Central memory CD8-positive, alpha-beta T cell (primary cell): ENCODE measurements around the gene AP5B1.

Source experiments
- ATAC-seq: fragments of 150-1000 bp; cut with Tn5 transposase; replicated peaks from 2 replicates; pipeline ENCODE4 v1.10.0; 2022; ENCODE audit warnings: mild to moderate bottlenecking, moderate FRiP score, moderate number of reproducible peaks; ENCODE audit not compliant: poor library complexity, severe bottlenecking; ENCODE audit errors: extremely low read depth
- DNase-seq, 2 donors: peaks; one replicate each; pipeline ENCODE4 v3.0.0; 2021; ENCODE audit warnings: low spot score in 2 of 2
- H3K27ac Mint-ChIP-seq: one replicate; pipeline ENCODE4 v1.8.0; 2022; ENCODE audit warnings: low read depth, mild to moderate bottlenecking, moderate library complexity, mixed read lengths
- H3K27me3 Mint-ChIP-seq: one replicate; pipeline ENCODE4 v1.8.0; 2022; ENCODE audit warnings: mixed read lengths
- H3K36me3 Mint-ChIP-seq: one replicate; pipeline ENCODE4 v1.8.0; 2022; ENCODE audit warnings: mild to moderate bottlenecking, moderate library complexity, mixed read lengths; ENCODE audit not compliant: insufficient read depth
- H3K4me1 Mint-ChIP-seq: one replicate; pipeline ENCODE4 v1.8.0; 2022; ENCODE audit warnings: mixed read lengths
- H3K4me3 Mint-ChIP-seq: one replicate; pipeline ENCODE4 v1.8.0; 2022; ENCODE audit warnings: mild to moderate bottlenecking, moderate library complexity, mixed read lengths
- H3K9me3 Mint-ChIP-seq: one replicate; pipeline ENCODE4 v1.8.0; 2022; ENCODE audit warnings: mixed read lengths

AP5B1 gene

GRCh38 chr11:65810046-65810868 lies 29.5 kb upstream of the AP5B1 start:
- DNase-seq: no peak
- H3K4me1 Mint-ChIP-seq: no peaks in the 10 kb centered on the region
- no peak overlapping the region for H3K27ac Mint-ChIP-seq
- H3K9me3 Mint-ChIP-seq: no peaks in the 10 kb centered on the region
- no peaks in the 10 kb centered on the region for H3K36me3 Mint-ChIP-seq
- H3K27me3 Mint-ChIP-seq: peaks cover 11% of the 10 kb centered on the region
- H3K4me3 Mint-ChIP-seq: no peak overlapping the region
- no peak for ATAC-seq

- Mint-ChIP-seq H3K9me3 (no peaks in the 10 kb centered on the region), H3K27me3 (peaks cover 13% of the 10 kb centered on the region), H3K4me3 (no peak overlapping the region), H3K36me3 (no peaks in the 10 kb centered on the region), H3K4me1 (no peaks in the 10 kb centered on the region), H3K27ac (no peak overlapping the region)
- DNase-seq: no peak
- no peak for ATAC-seq
Observed at GRCh38 chr11:65809496-65809895, 28.7 kb upstream of the AP5B1 start.

DNA sequence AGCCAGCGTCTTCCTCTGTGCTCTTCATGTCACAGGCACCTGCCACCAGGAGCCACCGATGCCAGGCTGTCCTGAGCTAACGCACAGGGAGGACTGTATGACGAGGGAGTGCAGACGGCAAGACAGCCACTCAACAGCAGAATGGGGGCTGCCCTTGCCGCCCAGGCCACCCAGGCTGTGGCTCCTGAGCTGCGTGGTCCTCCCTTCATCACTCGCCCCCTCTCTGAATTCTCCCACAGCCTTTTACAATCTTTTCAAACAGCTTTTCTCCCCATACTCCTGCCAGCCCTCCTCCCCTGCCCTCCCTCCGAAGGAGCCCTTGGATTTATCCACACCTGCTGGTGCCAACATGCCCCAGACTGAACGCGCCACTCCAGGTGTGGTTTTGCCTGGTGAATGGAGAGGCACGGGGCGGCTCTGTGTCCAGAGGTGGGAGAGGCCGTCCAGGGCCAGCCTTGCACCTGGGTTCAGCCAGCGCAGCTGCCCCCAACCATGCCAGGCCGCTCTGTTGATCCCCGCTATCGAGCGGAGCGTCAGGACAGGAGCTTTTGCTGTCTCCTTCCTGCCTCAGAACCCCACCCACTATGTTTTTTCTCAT lies 28.1 kb upstream of the AP5B1 start:
- H3K36me3 Mint-ChIP-seq: no peaks in the 10 kb centered on the region
- H3K27ac Mint-ChIP-seq: no peak overlapping the region
- no peaks in the 10 kb centered on the region for H3K9me3 Mint-ChIP-seq
- H3K4me3 Mint-ChIP-seq: no peak overlapping the region
- no peaks in the 10 kb centered on the region for H3K4me1 Mint-ChIP-seq
- ATAC-seq: no peak
- peaks cover 19% of the 10 kb centered on the region for H3K27me3 Mint-ChIP-seq
- DNase-seq: no peak

DNA sequence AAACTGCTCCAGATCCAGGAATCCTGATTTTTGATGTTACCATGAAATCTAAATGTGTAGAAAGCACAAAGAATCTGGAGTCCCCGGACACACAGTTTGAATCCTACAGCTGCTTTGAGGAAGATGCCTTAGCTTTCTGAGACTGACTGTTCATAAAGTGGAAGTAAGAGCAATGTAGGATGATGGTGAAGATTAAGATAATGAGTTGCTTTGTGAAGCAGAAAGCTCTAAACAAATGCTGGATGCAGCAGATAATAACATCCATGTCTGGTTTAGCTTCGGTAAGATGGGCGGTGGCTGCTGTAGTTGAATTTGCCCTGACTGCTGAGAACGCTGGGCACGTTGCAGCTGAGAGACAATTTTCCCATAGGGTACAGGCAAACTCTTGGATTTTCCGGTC lies 26.2 kb upstream of the AP5B1 start:
- no peak for ATAC-seq
- no peak for DNase-seq
- H3K27me3 Mint-ChIP-seq: peaks cover 38% of the 10 kb centered on the region
- no peak overlapping the region for H3K27ac Mint-ChIP-seq
- no peaks in the 10 kb centered on the region for H3K4me1 Mint-ChIP-seq
- H3K9me3 Mint-ChIP-seq: no peaks in the 10 kb centered on the region
- no peaks in the 10 kb centered on the region for H3K36me3 Mint-ChIP-seq
- H3K4me3 Mint-ChIP-seq: no peak overlapping the region

DNA sequence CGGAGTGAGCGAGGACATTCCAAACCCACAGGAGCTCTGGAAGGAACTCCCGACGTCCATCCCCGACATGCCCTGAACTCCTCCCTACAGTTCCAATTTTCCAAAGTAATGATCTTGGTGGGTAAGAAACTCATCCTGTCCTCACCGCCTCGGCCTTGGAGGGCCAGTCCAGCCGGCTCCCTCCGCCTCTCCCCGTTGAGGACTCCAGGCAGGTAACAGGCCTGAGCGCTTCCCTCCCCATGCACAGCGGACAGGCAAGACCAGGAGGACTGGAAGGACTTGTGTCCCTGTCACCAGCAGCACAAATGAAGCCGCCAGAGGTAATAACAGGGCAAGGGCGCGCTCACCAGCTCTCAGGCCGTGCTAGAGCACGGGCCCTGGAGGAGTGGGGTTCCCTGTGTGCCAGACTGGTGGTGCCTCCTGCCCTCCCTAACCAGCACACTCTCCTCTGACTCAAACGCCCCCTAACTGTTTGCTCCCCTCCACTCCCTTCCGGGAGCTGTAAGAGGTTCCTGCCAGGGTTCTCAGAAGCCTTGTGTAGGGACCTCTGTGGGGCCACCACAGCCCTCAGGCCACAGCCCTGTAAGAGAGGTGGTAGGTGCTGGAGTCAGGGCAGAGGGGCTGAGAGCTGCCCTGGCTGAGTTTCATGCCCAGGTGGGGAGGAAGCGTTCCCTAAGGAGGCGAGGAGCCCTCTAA lies 23.2 kb upstream of the AP5B1 start:
- Mint-ChIP-seq H3K4me1 (no peaks in the 10 kb centered on the region), H3K4me3 (no peak overlapping the region), H3K27ac (no peak overlapping the region), H3K27me3 (peaks cover 57% of the 10 kb centered on the region), H3K36me3 (no peaks in the 10 kb centered on the region), H3K9me3 (no peaks in the 10 kb centered on the region)
- DNase-seq (no peak), ATAC-seq (no peak)

DNA sequence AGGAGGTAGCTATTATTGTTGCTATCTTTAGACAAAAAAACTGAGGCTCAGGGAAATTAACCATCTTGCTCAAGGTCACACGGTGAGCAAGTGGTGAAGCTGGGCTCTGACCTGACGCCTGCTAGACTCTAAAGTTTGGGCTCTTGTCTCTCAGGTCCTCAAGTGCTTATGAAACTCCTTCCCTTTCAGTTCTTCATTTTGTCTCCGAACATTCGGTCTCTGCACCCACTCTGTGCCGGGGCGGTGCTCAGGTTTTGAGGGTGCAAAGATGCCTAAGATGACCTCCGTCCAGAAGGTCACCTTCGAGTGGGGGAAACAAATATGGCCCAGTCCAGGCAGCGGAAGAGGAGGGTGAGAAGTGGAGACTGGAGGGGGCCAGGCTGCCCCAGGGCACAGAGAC lies 22.1 kb upstream of the AP5B1 start:
- no peak for ATAC-seq
- H3K9me3 Mint-ChIP-seq: no peaks in the 10 kb centered on the region
- no peak overlapping the region for H3K27ac Mint-ChIP-seq
- no peaks in the 10 kb centered on the region for H3K36me3 Mint-ChIP-seq
- peaks cover 58% of the 10 kb centered on the region for H3K27me3 Mint-ChIP-seq
- no peak for DNase-seq
- H3K4me3 Mint-ChIP-seq: no peak overlapping the region
- no peaks in the 10 kb centered on the region for H3K4me1 Mint-ChIP-seq

DNA sequence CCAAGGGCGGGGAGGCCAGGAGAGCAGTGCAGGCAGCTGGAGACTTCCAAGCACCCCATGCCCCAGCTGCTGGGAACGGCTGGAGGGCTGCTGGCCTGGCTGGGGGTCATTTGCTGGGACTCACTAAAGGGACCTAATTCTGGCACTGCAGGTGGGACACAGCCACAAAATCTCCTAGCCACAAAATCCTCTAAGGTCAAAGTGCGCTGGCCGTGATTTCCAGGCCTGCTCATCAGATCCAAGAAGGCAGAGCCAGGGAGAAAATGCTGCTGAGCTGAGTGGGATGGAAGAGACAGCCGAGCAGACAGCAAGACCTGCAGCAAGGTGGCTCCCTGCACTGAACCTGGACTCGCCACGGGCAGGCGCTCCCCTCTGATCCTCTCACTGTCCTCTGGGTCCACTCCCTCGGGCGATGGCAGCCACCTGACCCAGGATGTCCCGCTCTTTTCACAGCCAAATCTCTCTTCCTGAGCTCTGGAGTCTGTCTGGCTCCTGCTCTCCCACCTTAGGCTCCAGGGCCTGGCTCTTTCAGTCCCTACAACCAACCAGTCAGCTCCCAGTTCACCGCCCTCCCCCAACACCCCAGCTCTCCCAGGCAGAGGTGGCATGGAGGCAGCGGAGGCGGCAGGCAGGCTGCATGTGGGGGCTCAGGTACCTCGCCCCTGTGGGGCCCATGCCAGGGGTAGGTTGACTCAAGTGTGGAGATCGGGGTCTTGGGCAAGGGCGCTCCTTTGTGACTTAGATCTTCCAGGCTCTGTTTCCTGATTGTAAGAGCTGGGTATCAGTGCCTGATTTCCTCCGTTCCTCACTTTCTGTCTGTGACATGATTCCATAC lies 20.6 kb upstream of the AP5B1 start:
- ATAC-seq: no peak
- no peaks in the 10 kb centered on the region for H3K36me3 Mint-ChIP-seq
- H3K9me3 Mint-ChIP-seq: no peaks in the 10 kb centered on the region

DNA sequence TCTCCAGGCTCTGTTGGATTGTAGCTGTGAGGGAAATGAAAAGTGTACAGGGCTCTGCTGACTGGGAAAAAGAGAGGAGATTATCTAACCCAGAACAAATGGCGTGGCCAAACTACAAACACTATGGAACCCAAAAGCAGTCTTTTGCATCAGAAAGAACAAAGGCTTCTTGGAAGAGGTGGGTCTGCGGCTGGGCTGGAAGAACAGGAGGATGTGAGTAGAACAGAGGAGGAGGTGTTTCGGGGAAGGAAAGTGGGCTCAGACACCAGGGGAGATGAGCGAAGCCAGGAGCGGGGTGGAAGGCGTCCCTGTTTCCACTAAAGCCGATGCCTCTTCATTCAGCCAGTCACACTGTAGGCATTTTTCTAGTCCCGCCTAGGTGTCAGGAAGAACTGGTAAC lies 18.1 kb upstream of the AP5B1 start:
- Mint-ChIP-seq H3K36me3 (peaks cover 3% of the 10 kb centered on the region), H3K9me3 (no peaks in the 10 kb centered on the region), H3K27ac (no peak overlapping the region), H3K27me3 (peaks cover 72% of the 10 kb centered on the region), H3K4me3 (no peak overlapping the region), H3K4me1 (no peaks in the 10 kb centered on the region)
- no peak for ATAC-seq
- no peak for DNase-seq

More for the DNA sequence above, 20.6 kb upstream of the AP5B1 start:
- Mint-ChIP-seq H3K4me3 (no peak overlapping the region), H3K4me1 (no peaks in the 10 kb centered on the region), H3K27me3 (peaks cover 72% of the 10 kb centered on the region), H3K27ac (no peak overlapping the region)
- DNase-seq: no peak

GRCh38 chr11:65797711-65798110 lies 16.9 kb upstream of the AP5B1 start:
- no peaks in the 10 kb centered on the region for H3K4me1 Mint-ChIP-seq
- H3K9me3 Mint-ChIP-seq: no peaks in the 10 kb centered on the region
- no peak for DNase-seq
- H3K27me3 Mint-ChIP-seq: peaks cover 60% of the 10 kb centered on the region
- H3K36me3 Mint-ChIP-seq: peaks cover 3% of the 10 kb centered on the region
- no peak overlapping the region for H3K27ac Mint-ChIP-seq
- no peak overlapping the region for H3K4me3 Mint-ChIP-seq
- ATAC-seq: no peak

- peaks cover 4% of the 10 kb centered on the region for H3K4me1 Mint-ChIP-seq
- H3K36me3 Mint-ChIP-seq: peaks cover 3% of the 10 kb centered on the region
- ATAC-seq (no peak), DNase-seq (no peak)
- peaks cover 52% of the 10 kb centered on the region for H3K27me3 Mint-ChIP-seq
- H3K27ac Mint-ChIP-seq: no peak overlapping the region
- H3K9me3 Mint-ChIP-seq: no peaks in the 10 kb centered on the region
- H3K4me3 Mint-ChIP-seq: no peak overlapping the region
Observed at GRCh38 chr11:65796726-65797601, 16.2 kb upstream of the AP5B1 start.

GRCh38 chr11:65794570-65795510 lies 14.1 kb upstream of the AP5B1 start:
- ATAC-seq (no peak), DNase-seq (no peak)
- Mint-ChIP-seq H3K4me1 (peaks cover 11% of the 10 kb centered on the region), H3K4me3 (no peak overlapping the region), H3K36me3 (peaks cover 3% of the 10 kb centered on the region), H3K27ac (no peak overlapping the region), H3K27me3 (peaks cover 52% of the 10 kb centered on the region), H3K9me3 (no peaks in the 10 kb centered on the region)
